GM18870 (cell line): ENCODE measurements around the gene BRF1.

Source experiments
- ATAC-seq: cut with Tn5 transposase; IDR thresholded peaks from one replicate; pipeline ENCODE4 v1.9.1; 2021; ENCODE audit warnings: moderate library complexity; ENCODE audit not compliant: unreplicated experiment

The BRF1 gene

GRCh38 chr14:105197211-105197641 is 103.6 kb downstream of the BRF1 start:
- no peak for ATAC-seq

DNA sequence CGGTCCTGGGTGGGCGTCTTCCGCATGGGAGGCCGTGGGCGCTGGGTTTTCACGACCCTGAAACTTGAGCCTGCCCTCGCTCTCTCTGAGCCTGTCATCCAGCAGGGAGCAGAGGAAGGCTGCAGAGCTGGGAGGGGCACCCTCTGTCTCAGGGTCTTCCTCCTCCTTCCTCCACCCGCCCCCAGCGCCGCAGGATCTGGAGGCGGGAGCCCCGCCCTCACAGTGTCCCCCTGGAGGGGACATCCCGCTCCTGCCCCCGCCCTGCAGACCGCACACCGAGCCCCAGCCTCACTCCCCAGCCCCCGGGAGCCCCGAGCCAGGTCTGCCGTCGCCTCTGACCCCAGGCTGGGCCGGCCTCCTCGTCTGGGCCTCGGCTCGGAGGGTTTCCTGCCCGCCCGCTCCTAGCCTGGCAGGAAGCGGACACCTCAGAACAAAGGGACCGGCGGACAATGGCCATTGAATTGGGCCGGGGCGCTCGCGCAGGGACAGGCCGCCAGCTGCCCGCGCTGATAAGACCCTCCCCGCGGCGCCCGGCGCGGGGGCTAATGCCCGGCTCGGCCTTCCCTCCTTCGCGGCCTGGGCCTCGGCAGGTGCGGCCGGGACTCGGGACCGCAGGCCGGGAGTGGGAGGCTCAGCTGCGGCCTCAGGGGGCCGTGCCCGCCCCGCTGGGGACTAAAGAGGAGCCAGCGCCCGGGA is 104.4 kb downstream of the BRF1 start:
- no peak for ATAC-seq

- no peak for ATAC-seq
Measured at GRCh38 chr14:105195522-105196264, 105.1 kb downstream of the BRF1 start.

DNA sequence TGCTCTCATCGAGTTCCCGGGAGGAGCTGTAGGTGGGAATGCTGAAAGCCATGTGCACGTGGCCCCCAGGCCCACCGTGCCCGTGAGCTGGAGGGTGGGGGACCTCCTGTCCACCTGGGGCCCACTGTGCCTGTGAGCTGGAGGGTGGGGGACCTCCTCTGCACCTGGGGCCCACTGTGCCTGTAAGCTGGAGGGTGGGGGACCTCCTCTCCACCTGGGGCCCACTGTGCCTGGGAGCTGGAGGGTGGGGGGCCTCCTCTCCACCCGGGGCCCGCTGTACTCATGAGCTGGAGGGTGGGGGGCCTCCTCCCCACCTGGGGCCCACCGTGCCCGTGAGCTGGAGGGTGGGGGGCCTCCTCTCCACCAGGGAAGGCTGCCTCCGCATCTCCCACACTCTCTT is 105.8 kb downstream of the BRF1 start:
- no peak for ATAC-seq

DNA sequence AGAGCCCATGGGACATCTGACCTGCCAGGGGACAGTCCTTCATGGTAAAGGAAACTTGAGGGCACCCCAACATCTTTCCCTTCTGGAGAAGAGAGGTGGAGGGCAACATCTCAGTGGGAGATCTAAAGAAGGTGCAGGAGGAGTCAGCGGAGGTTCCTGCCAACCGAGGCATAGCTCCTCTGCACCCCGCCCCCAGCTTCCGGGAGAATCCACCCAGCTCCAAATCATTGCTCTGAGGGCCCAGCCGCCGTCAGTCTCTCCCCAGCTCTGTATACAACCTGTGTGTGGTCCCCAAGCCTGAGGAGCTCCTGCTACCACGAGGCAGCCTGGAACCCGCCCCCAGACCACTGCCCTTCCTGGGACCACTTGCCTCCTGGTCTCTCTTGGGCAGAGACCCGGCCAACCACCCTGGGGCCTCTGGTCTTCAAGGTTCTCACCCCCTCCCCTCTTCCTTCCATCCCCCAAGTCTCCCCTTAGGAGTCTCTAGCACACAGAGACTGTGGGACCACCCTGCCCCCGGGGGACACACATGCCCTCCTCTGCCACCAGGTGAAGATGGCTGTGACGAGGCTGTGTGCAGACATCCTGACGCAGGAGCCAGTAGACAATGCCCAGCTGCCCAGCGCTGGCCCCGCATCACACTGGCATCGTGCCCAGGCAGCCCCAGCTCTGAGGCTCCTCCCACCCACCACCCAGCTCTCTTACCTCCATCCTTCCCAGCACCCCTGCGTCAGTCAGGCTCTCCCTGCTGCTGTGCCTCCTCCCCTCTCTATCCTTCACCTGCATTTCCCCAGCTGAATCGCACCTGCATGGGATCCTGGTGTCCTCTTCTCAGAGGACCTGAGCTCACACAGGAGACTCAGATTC is 106.7 kb downstream of the BRF1 start:
- no peak for ATAC-seq

DNA sequence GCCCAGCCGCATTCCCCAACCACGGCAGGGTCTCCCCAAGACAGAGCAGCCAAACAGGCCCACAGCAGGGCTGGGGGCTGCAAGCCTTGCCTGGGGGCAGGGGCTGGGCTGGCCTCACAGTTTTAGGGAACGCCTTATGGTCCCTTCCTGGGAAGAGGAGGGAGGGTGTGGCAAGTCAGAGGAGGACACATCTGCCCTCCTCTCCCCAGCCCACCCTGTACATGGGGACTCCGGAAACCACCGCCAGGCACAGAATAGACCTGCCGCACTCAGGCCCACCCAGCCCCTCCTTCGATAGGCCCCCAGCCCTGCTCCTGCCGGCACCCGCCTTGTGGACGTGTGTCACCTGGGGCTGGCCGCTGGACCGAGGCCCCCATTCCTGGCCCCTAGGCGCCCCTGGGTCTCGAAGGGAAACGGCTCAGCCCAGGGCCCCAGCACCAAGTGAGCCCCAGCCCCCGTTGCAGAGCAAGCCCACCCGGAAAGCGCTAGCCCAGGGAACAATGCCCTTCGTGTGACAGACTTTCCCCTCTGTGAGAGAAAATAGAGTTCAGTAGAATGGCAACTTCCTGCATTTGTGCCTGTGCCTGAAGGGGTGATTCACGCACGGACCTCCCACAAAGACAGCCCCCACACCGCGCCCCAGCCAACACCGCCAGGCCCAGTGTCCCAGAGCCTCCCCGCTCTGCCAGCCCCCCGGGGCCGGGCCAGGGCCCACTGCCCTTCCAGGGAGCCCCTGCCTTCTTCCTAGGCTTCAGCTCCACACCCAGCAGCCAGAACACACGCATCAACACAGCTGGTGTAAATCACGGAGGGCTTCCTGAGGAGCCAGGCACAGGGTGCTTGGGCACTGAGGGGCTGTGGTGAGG is 107.7 kb downstream of the BRF1 start:
- no peak for ATAC-seq

DNA sequence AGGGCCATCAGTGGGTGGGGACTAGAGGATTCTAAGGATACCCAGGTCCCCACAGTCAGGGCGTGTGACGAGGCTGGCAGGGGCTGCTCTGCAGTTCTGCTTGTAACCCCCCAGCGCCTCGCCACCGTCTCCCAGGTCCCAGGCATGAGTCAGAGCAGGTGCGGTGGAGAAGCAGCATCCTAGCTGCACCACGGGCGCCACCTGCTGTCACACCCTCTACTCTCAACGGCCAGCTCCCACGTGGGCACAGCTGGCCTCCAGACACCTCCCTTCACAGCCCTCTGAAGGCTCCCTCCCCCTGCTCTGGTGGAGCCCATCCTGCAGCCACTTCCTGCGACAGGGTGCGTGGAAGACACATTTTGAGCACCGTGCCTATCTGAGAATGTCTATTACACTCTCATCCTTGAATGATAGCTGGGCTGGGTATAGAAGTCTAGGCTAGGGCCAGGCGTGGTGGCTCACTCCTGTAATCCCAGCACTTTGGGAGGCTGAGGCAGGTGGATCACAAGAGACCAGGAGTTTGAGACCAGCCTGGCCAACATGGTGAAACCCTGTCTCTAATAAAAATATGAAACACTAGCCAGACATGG is 112.8 kb downstream of the BRF1 start:
- no peak for ATAC-seq

- ATAC-seq = no peak
Measured at GRCh38 chr14:105187116-105187515, 113.7 kb downstream of the BRF1 start.

DNA sequence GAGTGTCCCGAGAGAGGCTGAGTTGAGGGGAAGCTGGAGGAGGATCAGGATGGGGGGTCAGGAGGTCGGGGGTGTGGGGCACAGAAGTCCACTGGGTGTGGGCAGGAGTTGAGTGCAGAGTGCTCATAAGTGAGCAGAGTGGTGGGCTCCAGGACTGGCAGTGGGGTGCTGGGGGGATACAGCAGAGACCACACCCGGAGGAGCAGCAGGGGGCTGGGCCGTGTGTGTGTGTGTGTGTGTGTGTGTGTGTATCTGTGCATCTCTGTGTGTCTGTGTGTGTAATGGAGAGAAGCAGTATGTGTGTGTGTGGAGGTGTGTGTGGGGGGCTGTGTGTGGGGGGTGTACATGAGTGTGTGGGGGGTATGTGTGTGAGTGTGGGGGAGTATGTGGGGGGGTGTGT is 114.8 kb downstream of the BRF1 start:
- ATAC-seq = no peak

GRCh38 chr14:105185001-105185400 is 115.8 kb downstream of the BRF1 start:
- ATAC-seq = no peak

- no peak for ATAC-seq
Measured at GRCh38 chr14:105184461-105184860, 116.3 kb downstream of the BRF1 start.

DNA sequence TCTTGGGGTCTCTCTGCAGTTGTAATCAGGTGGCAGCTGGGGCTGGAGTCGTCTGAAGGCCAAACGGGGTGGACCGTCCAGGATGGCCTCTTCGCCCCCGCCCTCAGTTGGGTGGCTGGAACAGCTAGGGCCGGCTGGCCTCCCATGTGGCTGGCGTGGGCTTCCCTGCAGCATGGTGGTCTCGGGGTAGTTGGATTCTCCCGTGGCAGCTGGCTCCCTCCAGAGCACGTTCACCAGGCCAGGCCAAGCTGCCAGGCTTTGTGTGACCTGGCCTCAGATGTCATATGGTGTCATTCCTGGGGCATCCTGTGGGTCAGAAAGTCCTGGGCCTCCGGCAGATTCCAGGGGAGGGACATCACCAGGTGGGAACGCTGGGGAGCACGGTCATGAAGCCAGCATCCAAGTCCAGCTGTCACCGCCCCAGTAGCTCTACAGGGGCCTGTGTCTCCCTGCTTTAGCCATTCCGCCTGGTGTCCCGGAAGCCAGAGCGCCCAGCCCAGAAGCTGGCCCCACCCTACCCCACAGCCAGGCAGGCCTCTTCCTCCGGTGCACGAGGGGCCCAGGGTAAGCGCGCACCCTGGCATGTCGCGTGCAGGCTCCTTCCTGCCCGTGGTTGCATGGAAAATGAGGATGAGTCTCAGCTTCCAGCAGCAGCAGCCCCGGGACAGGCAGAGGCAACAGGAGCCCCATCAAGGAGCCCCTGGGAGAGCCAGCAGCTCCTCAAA is 118.3 kb downstream of the BRF1 start:
- no peak for ATAC-seq

- no peak for ATAC-seq
Measured at GRCh38 chr14:105181549-105182295, 119.1 kb downstream of the BRF1 start.

DNA sequence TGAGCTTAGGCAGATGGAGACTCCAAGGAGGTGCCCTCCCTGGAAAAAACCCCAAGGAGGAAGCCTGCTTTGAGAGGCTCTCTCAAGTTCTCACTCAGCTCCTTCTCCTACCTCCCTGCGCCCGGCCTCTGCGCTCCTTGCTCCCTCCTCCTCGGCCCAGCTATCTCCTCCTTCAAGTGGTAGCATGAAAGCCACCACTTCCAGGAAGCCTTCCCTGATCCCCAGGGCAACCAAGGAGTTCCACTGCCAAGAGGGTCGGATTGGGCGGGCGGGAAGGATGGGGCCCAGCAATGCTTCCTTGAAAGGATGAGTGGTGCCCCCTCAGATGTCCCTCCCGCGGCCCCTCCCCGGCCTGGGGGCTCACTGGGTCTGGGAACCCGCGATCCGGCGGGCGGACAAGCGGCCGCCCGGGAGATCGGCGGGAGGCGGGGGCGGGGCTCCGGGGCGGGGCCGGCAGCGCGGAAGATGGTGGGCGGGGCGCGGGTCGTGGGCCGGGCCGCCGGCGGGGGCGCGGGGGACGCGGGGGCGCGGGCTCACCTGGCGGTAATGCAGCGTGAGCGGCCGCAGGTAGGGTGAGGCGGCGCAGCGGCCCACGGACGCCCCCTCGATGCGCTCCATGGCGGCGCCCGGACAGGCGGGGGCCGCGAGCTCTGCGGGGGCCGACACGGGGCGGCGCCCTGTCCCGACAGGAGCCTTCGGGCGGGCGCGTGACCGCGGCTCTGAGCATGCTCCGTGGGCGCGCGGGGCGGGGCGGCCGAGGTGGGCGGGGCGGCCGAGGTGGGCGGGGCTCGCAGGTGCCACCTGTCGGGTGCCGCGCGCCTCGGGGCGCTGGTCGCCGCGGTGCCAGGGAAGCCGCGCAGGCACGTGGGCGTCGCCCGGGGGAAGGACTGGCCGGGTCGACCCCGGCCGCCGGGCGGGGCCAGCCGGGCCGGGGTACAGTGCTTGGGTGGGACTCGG is 119.9 kb downstream of the BRF1 start, which contains the start of gene NUDT14:
Gene NUDT14 (minus strand): TSS at position 721 of the 957 bp plus-strand sequence. CDS start 103 bp downstream, at position 618.
- no peak for ATAC-seq

- no peak for ATAC-seq
Measured at GRCh38 chr14:105179191-105179590, 121.6 kb downstream of the BRF1 start.

DNA sequence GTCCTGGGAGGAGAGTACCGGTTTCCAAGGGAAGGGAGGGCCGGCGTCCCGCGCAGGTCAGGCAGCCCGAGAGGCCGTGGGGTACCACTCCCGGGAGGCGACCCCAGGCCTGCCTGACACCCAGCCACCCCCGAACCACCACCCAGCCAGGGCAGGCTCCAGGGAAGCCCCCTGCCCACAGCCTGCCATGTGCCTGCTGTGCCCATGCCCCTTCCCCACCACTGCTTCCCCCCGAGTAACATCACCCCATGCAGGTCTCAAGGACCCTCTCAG is 122.0 kb downstream of the BRF1 start:
- no peak for ATAC-seq

GRCh38 chr14:105178069-105178867 is 122.5 kb downstream of the BRF1 start:
- no peak for ATAC-seq
